Measurements from ENCODE around the gene GLG1.

Gene GLG1

GRCh38 chr16:74496054-74496453, 110.9 kb downstream of the GLG1 start:
- H3K4me2 ChIP-seq: peak overlapping the region; percentile 37; the same call in 1 of the 2 replicates
- H3K4me1 ChIP-seq (ENCODE audit: low read depth, poor library complexity, severe bottlenecking): peaks cover 64% of the 10 kb centered on the region
- H3K27ac ChIP-seq: peak overlapping the region; percentile 73
- peaks cover 5% of the 10 kb centered on the region; the same call in 1 of the 2 replicates for H3K79me2 ChIP-seq (ENCODE audit: insufficient read depth, low read depth)
- no peaks in the 10 kb centered on the region for H3K27me3 ChIP-seq (ENCODE audit: insufficient read depth, low read depth)
- no peak overlapping the region for H3K4me3 ChIP-seq (IDR thresholded peaks at IDR 0.05; ENCODE audit: insufficient read depth, low read depth, low read length)
- no peak for TF ChIP-seq CTCF (conservative IDR thresholded peaks at IDR 0.05; ENCODE audit: low read depth, low read length)
- no peak overlapping the region for H3K9ac ChIP-seq
- H3K36me3 ChIP-seq (ENCODE audit: insufficient read depth): peaks cover 6% of the 10 kb centered on the region; the same call in 1 of the 2 replicates
- 0 out of 2 replicates have a peak, but pooled peaks cover 4% of the 10 kb centered on the region for H4K20me1 ChIP-seq (ENCODE audit: insufficient read depth)
- H2AFZ ChIP-seq (ENCODE audit: low read depth): no peak overlapping the region

- H3K36me3 ChIP-seq (ENCODE audit: insufficient read depth): peaks cover 6% of the 10 kb centered on the region; the same call in 1 of the 2 replicates
- 0 out of 2 replicates have a peak, but pooled peaks cover 4% of the 10 kb centered on the region for H4K20me1 ChIP-seq (ENCODE audit: insufficient read depth)
- peaks cover 4% of the 10 kb centered on the region; the same call in 1 of the 2 replicates for H3K79me2 ChIP-seq (ENCODE audit: insufficient read depth, low read depth)
- H3K27ac ChIP-seq: no peak overlapping the region
- no peak overlapping the region for H2AFZ ChIP-seq (ENCODE audit: low read depth)
- H3K4me1 ChIP-seq (ENCODE audit: low read depth, poor library complexity, severe bottlenecking): peaks cover 63% of the 10 kb centered on the region
- H3K4me3 ChIP-seq (IDR thresholded peaks at IDR 0.05; ENCODE audit: insufficient read depth, low read depth, low read length): no peak overlapping the region
- TF ChIP-seq CTCF (conservative IDR thresholded peaks at IDR 0.05; ENCODE audit: low read depth, low read length): no peak
- H3K27me3 ChIP-seq (ENCODE audit: insufficient read depth, low read depth): no peaks in the 10 kb centered on the region
- H3K4me2 ChIP-seq: peak overlapping the region; percentile 15; the same call in 1 of the 2 replicates
- H3K9ac ChIP-seq: no peak overlapping the region
Observed at GRCh38 chr16:74492976-74493375, 113.9 kb downstream of the GLG1 start.

- TF ChIP-seq CTCF (conservative IDR thresholded peaks at IDR 0.05; ENCODE audit: low read depth, low read length): no peak
- H4K20me1 ChIP-seq (ENCODE audit: insufficient read depth): no peaks in the 10 kb centered on the region
- peaks cover 17% of the 10 kb centered on the region for H3K4me1 ChIP-seq (ENCODE audit: low read depth, poor library complexity, severe bottlenecking)
- no peak overlapping the region for H3K9ac ChIP-seq
- no peak overlapping the region for H3K4me3 ChIP-seq (IDR thresholded peaks at IDR 0.05; ENCODE audit: insufficient read depth, low read depth, low read length)
- no peak overlapping the region for H2AFZ ChIP-seq (ENCODE audit: low read depth)
- H3K4me2 ChIP-seq: no peak overlapping the region
- no peaks in the 10 kb centered on the region for H3K79me2 ChIP-seq (ENCODE audit: insufficient read depth, low read depth)
- H3K36me3 ChIP-seq (ENCODE audit: insufficient read depth): peaks cover 10% of the 10 kb centered on the region; the same call in 1 of the 2 replicates
- no peaks in the 10 kb centered on the region for H3K27me3 ChIP-seq (ENCODE audit: insufficient read depth, low read depth)
- no peak overlapping the region for H3K27ac ChIP-seq
Observed at GRCh38 chr16:74487634-74488495, 119.0 kb downstream of the GLG1 start.

- H3K9ac ChIP-seq: no peak overlapping the region
- TF ChIP-seq CTCF (conservative IDR thresholded peaks at IDR 0.05; ENCODE audit: low read depth, low read length): no peak
- H2AFZ ChIP-seq (ENCODE audit: low read depth): no peak overlapping the region
- no peaks in the 10 kb centered on the region for H3K27me3 ChIP-seq (ENCODE audit: insufficient read depth, low read depth)
- H3K27ac ChIP-seq: no peak overlapping the region
- no peak overlapping the region for H3K4me3 ChIP-seq (IDR thresholded peaks at IDR 0.05; ENCODE audit: insufficient read depth, low read depth, low read length)
- H3K79me2 ChIP-seq (ENCODE audit: insufficient read depth, low read depth): no peaks in the 10 kb centered on the region
- H3K36me3 ChIP-seq (ENCODE audit: insufficient read depth): peaks cover 9% of the 10 kb centered on the region; the same call in 1 of the 2 replicates
- peaks cover 14% of the 10 kb centered on the region for H3K4me1 ChIP-seq (ENCODE audit: low read depth, poor library complexity, severe bottlenecking)
- no peak overlapping the region for H3K4me2 ChIP-seq
- H4K20me1 ChIP-seq (ENCODE audit: insufficient read depth): no peaks in the 10 kb centered on the region
Observed at GRCh38 chr16:74485916-74486315, 121.0 kb downstream of the GLG1 start.
